ENCODE results near the gene MBOAT2.
A peak's percentile ranks its signal among the peaks of the same experiment; 100 is the strongest.
"Not testable (repeated sequence)": the region's sequence is repeated elsewhere in the genome, so short reads cannot be mapped to it uniquely, and the experiment has no call there.

Gene MBOAT2, protein sequence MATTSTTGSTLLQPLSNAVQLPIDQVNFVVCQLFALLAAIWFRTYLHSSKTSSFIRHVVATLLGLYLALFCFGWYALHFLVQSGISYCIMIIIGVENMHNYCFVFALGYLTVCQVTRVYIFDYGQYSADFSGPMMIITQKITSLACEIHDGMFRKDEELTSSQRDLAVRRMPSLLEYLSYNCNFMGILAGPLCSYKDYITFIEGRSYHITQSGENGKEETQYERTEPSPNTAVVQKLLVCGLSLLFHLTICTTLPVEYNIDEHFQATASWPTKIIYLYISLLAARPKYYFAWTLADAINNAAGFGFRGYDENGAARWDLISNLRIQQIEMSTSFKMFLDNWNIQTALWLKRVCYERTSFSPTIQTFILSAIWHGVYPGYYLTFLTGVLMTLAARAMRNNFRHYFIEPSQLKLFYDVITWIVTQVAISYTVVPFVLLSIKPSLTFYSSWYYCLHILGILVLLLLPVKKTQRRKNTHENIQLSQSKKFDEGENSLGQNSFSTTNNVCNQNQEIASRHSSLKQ

GRCh38 chr2:9003616-9004337, at the start of gene MBOAT2:
TSS of gene MBOAT2 (minus strand) at chr2:9003684. CDS start at chr2:9003614, 70 bp downstream.
- Histone ChIP-seq H4K20me1 (ENCODE audit: insufficient read depth, low read length) (peaks cover 10% of the 10 kb centered on the region; the same call in 1 of the 2 replicates), H3K4me1 (ENCODE audit: insufficient read depth, low read length) (peaks cover 51% of the 10 kb centered on the region), H3K9ac (ENCODE audit: low read depth, low read length) (peak within 1 kb of the TSS; percentile 97), H3K27ac (ENCODE audit: low read length) (peak within 1 kb of the TSS; percentile 86), H2AFZ (ENCODE audit: low read depth, low read length) (peak within 1 kb of the TSS; percentile 95), H3K9me3 (ENCODE audit: insufficient read depth, low read length, severe bottlenecking) (no peaks in the 10 kb centered on the region), H3K4me3 (ENCODE audit: low read depth in 1 of 2, low read length in 2 of 2) (peak within 1 kb of the TSS; percentile 48 to 79), H3K36me3 (ENCODE audit: insufficient read depth, low read length) (no peaks in the 10 kb centered on the region), H3K79me2 (ENCODE audit: insufficient read depth, low read length) (peaks cover 54% of the 10 kb centered on the region), H3K27me3 (ENCODE audit: insufficient read depth, low read length, poor library complexity) (no peaks in the 10 kb centered on the region), H3K4me2 (ENCODE audit: insufficient read depth, low read length) (peak within 1 kb of the TSS; percentile 84)
- TF ChIP-seq EZH2 (IDR thresholded peaks at IDR 0.05; ENCODE audit: borderline replicate concordance, low read depth, low read length, severe bottlenecking) (no peak), CTCF (IDR thresholded peaks at IDR 0.05; ENCODE audit: borderline replicate concordance, extremely low read depth, low read length, poor library complexity, severe bottlenecking) (no peak)
- ATAC-seq (ENCODE audit: insufficient read depth, low read depth), result peak; percentile 87
- peak; percentile 95 for DNase-seq

DNA sequence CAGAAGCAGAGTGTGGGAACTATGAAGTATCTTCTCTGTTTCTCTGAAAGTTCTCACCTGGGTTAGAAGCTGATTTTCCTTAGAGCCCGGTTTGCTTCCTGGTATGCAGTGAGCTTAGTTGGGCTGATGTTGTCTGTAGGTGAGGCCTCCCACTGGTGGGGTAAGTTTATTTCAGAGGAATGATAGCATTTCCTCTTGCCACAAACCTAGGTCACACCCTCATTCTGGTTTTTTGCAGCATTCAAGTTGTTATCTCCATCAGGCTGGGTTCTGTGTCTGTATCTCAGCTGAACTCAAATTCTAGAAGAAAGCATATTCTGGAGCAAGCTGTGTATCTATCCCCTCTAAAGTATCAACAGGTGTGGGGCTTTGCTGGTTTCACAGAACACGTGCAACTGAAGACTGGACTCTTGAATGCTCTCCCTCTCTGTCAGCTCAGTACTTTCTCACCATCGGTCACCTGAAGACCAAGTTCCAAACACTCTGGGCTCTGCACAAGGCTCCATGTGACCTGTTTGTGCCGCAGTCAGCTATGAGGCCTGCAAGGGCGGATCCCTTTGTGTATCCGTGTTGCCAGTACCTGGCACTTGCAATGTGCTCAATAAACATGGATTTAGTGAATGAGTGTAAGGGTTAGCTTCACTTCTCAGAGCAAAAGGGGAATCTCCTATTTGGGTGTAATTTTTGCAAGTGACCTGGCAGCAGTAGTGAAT, 49.5 kb upstream of the MBOAT2 start:
- Histone ChIP-seq H3K4me1 (ENCODE audit: insufficient read depth, low read length) (peaks cover 7% of the 10 kb centered on the region; the same call in 1 of the 2 replicates), H3K27me3 (ENCODE audit: insufficient read depth, low read length, poor library complexity) (no peaks in the 10 kb centered on the region), H4K20me1 (ENCODE audit: insufficient read depth, low read length) (no peaks in the 10 kb centered on the region), H3K9ac (ENCODE audit: low read depth, low read length) (no peak overlapping the region), H3K9me3 (ENCODE audit: insufficient read depth, low read length, severe bottlenecking) (no peaks in the 10 kb centered on the region), H3K36me3 (ENCODE audit: insufficient read depth, low read length) (no peaks in the 10 kb centered on the region), H3K27ac (ENCODE audit: low read length) (no peak overlapping the region), H3K4me2 (ENCODE audit: insufficient read depth, low read length) (no peak overlapping the region), H3K4me3 (ENCODE audit: low read depth in 1 of 2, low read length in 2 of 2) (no peak overlapping the region), H2AFZ (ENCODE audit: low read depth, low read length) (peak overlapping the region; percentile 25; the same call in 1 of the 2 replicates), H3K79me2 (ENCODE audit: insufficient read depth, low read length) (no peaks in the 10 kb centered on the region)
- ATAC-seq (ENCODE audit: insufficient read depth, low read depth) (peak; percentile 24; the same call in 1 of the 3 replicates), DNase-seq (no peak)
- TF ChIP-seq EZH2 (IDR thresholded peaks at IDR 0.05; ENCODE audit: borderline replicate concordance, low read depth, low read length, severe bottlenecking) (no peak), CTCF (IDR thresholded peaks at IDR 0.05; ENCODE audit: borderline replicate concordance, extremely low read depth, low read length, poor library complexity, severe bottlenecking) (no peak)

DNA sequence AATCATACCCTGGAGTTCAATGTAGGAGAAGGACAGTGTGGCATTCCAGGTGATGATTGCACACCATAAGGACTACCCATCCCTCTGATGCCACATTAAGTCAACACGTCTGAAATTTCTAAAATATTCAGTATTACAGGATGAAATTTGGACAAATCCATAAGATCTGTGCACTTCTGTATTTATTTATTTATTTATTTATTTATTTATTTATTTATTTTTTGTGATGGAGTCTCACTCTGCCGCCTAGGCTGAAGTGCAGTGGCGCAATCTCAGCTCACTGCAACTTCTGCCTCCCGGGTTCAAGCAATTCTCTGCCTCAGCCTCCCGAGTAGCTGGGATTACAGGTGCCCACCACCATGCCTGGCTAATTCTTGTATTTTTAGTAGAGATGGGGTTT, 48.0 kb upstream of the MBOAT2 start:
- H3K27me3 ChIP-seq (ENCODE audit: insufficient read depth, low read length, poor library complexity); H3K79me2 ChIP-seq (ENCODE audit: insufficient read depth, low read length); H4K20me1 ChIP-seq (ENCODE audit: insufficient read depth, low read length); DNase-seq; H3K4me3 ChIP-seq (ENCODE audit: low read depth in 1 of 2, low read length in 2 of 2); H2AFZ ChIP-seq (ENCODE audit: low read depth, low read length); H3K36me3 ChIP-seq (ENCODE audit: insufficient read depth, low read length); H3K4me2 ChIP-seq (ENCODE audit: insufficient read depth, low read length); ATAC-seq (ENCODE audit: insufficient read depth, low read depth); H3K9me3 ChIP-seq (ENCODE audit: insufficient read depth, low read length, severe bottlenecking); H3K4me1 ChIP-seq (ENCODE audit: insufficient read depth, low read length); H3K9ac ChIP-seq (ENCODE audit: low read depth, low read length); H3K27ac ChIP-seq (ENCODE audit: low read length): not testable (repeated sequence)
